ENCODE results near the gene MTA3. TPM values are rescaled to one million over a fixed set of nuclear protein-coding genes. Genes with fewer than 3 reads are reported as not detected.

MTA3 gene
- total and polyA plus RNA-seq, 8 donors, result 16.8 to 28.1 (median 21.6) TPM

GRCh38 chr2:42801381-42801780 lies 232.9 kb downstream of the MTA3 start:
- no peak overlapping the region for H3K27ac ChIP-seq
- no peaks in the 10 kb centered on the region for H3K36me3 ChIP-seq
- no peak for FAIRE-seq
- no peak for TF ChIP-seq CTCF (IDR thresholded peaks at IDR 0.05)
- ATAC-seq, result no peak
- no peak for DNase-seq
- H3K27me3 ChIP-seq, result no peaks in the 10 kb centered on the region
- H3K9me3 ChIP-seq, result no peaks in the 10 kb centered on the region
- 38 to 41% methylated on average over 4 of the region's 4 CpGs for WGBS, 2 donors
- H3K4me3 ChIP-seq, result no peak overlapping the region
- H3K4me1 ChIP-seq, result peaks cover 0 to 3% (median 0%) of the 10 kb centered on the region in 3 donors
- intact Hi-C loops (cut with DNase I), result no loop called here

- WGBS, 2 donors, result 91 to 98% methylated on average over 6 of the region's 6 CpGs
- Histone ChIP-seq H3K27ac (no peak overlapping the region), H3K4me3 (no peak overlapping the region), H3K36me3 (no peaks in the 10 kb centered on the region), H3K27me3 (no peaks in the 10 kb centered on the region), H3K9me3 (no peaks in the 10 kb centered on the region), H3K4me1 (peaks cover 0 to 3% (median 0%) of the 10 kb centered on the region in 3 donors)
- no peak for DNase-seq
- intact Hi-C loops (cut with DNase I), result no loop called here
- no peak for TF ChIP-seq CTCF (IDR thresholded peaks at IDR 0.05)
- FAIRE-seq, result no peak
- no peak for ATAC-seq
These were observed 233.7 kb downstream of the MTA3 start for GRCh38 chr2:42802150-42802549.

GRCh38 chr2:42804338-42804737 lies 235.9 kb downstream of the MTA3 start:
- DNase-seq, result no peak
- Histone ChIP-seq H3K4me1 (peaks cover 7 to 17% (median 14%) of the 10 kb centered on the region in 3 donors), H3K27ac (no peak overlapping the region), H3K36me3 (no peaks in the 10 kb centered on the region), H3K27me3 (no peaks in the 10 kb centered on the region), H3K9me3 (no peaks in the 10 kb centered on the region), H3K4me3 (no peak overlapping the region)
- no peak for ATAC-seq
- TF ChIP-seq CTCF (IDR thresholded peaks at IDR 0.05), result no peak
- WGBS, 2 donors, result 65 to 77% methylated on average over 3 of the region's 3 CpGs
- intact Hi-C loops (cut with DNase I), result no loop called here
- FAIRE-seq, result no peak

GRCh38 chr2:42804891-42805290 lies 236.5 kb downstream of the MTA3 start:
- no peaks in the 10 kb centered on the region for H3K36me3 ChIP-seq
- 75 to 77% methylated on average over 5 of the region's 5 CpGs for WGBS, 2 donors
- no peaks in the 10 kb centered on the region for H3K9me3 ChIP-seq
- TF ChIP-seq CTCF (IDR thresholded peaks at IDR 0.05), result no peak
- ATAC-seq (no peak), FAIRE-seq (no peak), DNase-seq (no peak)
- H3K27ac ChIP-seq, result no peak overlapping the region
- H3K27me3 ChIP-seq, result no peaks in the 10 kb centered on the region
- H3K4me3 ChIP-seq, result no peak overlapping the region
- intact Hi-C loops (cut with DNase I), result no loop called here
- H3K4me1 ChIP-seq, result peaks cover 10 to 19% (median 14%) of the 10 kb centered on the region in 3 donors

Other genes starting within 250 kb of the MTA3 start
- 10 to 100 TPM; 34.8 to 54.3 (median 49.7) TPM for gene COX7A2L, start 207.4 kb upstream of the MTA3 start, total RNA-seq
- gene COX7A2L, start 207.4 kb upstream of the MTA3 start, polyA plus RNA-seq, result 10 to 100 TPM; 40.0 to 91.5 TPM
- under 1 TPM; 0.23 to 0.83 (median 0.74) TPM for gene KCNG3, start 74.7 kb upstream of the MTA3 start, total RNA-seq
- gene KCNG3, start 74.7 kb upstream of the MTA3 start, polyA plus RNA-seq, result under 1 TPM; 0.42 to 0.77 TPM
- gene OXER1, start 195.5 kb downstream of the MTA3 start, total RNA-seq, result 1 to 10 TPM; 2.0 to 4.5 (median 3.7) TPM
- gene OXER1, start 195.5 kb downstream of the MTA3 start, polyA plus RNA-seq, result 10 to 100 TPM; 10.1 to 12.5 TPM
- gene HAAO, start 224.0 kb downstream of the MTA3 start, total RNA-seq, result 10 to 100 TPM; 10.9 to 35.4 (median 20.4) TPM
- 10 to 100 TPM; 18.3 to 31.6 TPM for gene HAAO, start 224.0 kb downstream of the MTA3 start, polyA plus RNA-seq